ENCODE measurements around the gene NFIA. TPM values are rescaled to one million over a fixed set of nuclear protein-coding genes. Genes with fewer than 3 reads are reported as not detected.

NFIA gene
- total and polyA plus RNA-seq, 10 of the 15 experiments (the other 5 are each of a cell fraction or from before 2014, with no cell fraction given) = 0.10 to 0.16 TPM; not detected in 8

DNA sequence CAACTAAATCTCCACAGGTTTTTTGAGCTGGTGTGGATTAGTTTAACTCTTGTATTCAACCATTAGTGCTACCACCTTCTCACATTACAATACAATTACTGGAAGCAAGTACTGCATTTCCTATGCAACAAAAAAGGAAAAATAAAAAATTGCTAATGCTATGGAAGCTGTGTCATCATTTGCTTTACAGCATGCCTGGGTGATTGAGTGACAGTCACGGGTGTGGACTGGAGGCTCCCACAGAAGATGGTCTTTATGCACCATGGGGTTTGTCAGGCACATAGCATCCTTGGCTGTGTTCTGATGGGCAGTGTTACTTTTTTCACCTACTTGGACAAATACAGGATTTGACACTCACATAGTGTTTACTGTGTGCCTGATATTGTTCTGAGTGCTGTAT, 380.3 kb downstream of the NFIA start:
- RAD21 ChIA-PET (ENCODE audit: unreplicated experiment) = no interaction called here
- Histone ChIP-seq H3K4me2 (ENCODE audit: control insufficient read depth, insufficient read depth) (no peak overlapping the region), H3K4me3 (no peak overlapping the region), H3K9me3 (replicated peaks; ENCODE audit: control insufficient read depth, insufficient read depth, low read length) (no peaks in the 10 kb centered on the region), H3K36me3 (ENCODE audit: control insufficient read depth in 2 of 2, insufficient read depth in 2 of 2, low read length in 1 of 2) (no peaks in the 10 kb centered on the region), H2AFZ (ENCODE audit: control insufficient read depth, low read depth, low read length) (no peak overlapping the region), H3K27me3 (replicated peaks in 1 of 2; ENCODE audit: control insufficient read depth in 2 of 2, insufficient read depth in 2 of 2, low read length in 1 of 2) (no peaks in the 10 kb centered on the region; a peak in 1 of 4 replicates), H3K4me1 (ENCODE audit: control insufficient read depth, insufficient read depth, low read length) (no peaks in the 10 kb centered on the region), H4K20me1 (ENCODE audit: control insufficient read depth, insufficient read depth) (no peaks in the 10 kb centered on the region), H3K27ac (ENCODE audit: control insufficient read depth, insufficient read depth) (no peak overlapping the region), H3K79me2 (ENCODE audit: control insufficient read depth, insufficient read depth, low read length) (no peaks in the 10 kb centered on the region), H3K9ac (ENCODE audit: control insufficient read depth, insufficient read depth, low read length) (no peak overlapping the region)
- FAIRE-seq (no peak), ATAC-seq (no peak), DNase-seq (ENCODE audit: low read depth, low spot score) (no peak)
- no TSS peak for BruUV-seq (replicated peaks)
- 0% methylated on average over 1 of the region's 1 CpG for WGBS (ENCODE audit: insufficient coverage, insufficient replicate concordance, low lambda C conversion rate, missing lambda C conversion rate)
- in situ Hi-C loops (cut with MboI) (no loop called here), intact Hi-C loops (cut with micrococcal nuclease; ENCODE audit: unreplicated experiment) (no loop called here)
- SMC1A ChIA-PET (ENCODE audit: uncharacterized antibody, unreplicated experiment) = interaction anchor here (2.2 kb wide), 1 partner anchor 11 kb away, joined by 6 read pairs; no protein-coding TSS in a partner anchor
- CTCF ChIA-PET = interaction anchor here (1.5 to 1.6 kb wide), 2 partner anchors 9 to 11 kb away, joined by 3 to 5 read pairs; no protein-coding TSS in a partner anchor
- POLR2A ChIA-PET = no interaction called here
- TF ChIP-seq TCF3 (IDR thresholded peaks at IDR 0.05; ENCODE audit: borderline replicate concordance, insufficient read depth, low read depth, low read length) = no peak
- TF ChIP-seq, protein P1, sequence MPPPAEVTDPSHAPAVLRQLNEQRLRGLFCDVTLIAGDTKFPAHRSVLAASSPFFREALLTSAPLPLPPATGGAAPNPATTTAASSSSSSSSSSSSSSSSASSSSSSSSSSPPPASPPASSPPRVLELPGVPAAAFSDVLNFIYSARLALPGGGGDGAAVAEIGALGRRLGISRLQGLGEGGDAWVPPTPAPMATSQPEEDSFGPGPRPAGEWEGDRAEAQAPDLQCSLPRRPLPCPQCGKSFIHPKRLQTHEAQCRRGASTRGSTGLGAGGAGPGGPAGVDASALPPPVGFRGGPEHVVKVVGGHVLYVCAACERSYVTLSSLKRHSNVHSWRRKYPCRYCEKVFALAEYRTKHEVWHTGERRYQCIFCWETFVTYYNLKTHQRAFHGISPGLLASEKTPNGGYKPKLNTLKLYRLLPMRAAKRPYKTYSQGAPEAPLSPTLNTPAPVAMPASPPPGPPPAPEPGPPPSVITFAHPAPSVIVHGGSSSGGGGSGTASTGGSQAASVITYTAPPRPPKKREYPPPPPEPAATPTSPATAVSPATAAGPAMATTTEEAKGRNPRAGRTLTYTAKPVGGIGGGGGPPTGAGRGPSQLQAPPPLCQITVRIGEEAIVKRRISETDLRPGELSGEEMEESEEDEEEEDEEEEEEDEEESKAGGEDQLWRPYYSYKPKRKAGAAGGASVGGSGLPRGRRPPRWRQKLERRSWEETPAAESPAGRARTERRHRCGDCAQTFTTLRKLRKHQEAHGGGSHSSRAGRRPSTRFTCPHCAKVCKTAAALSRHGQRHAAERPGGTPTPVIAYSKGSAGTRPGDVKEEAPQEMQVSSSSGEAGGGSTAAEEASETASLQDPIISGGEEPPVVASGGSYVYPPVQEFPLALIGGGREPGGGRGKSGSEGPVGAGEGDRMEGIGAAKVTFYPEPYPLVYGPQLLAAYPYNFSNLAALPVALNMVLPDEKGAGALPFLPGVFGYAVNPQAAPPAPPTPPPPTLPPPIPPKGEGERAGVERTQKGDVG (CRISPR knock-in tag; IDR thresholded peaks at IDR 0.05) = no peak
- TF ChIP-seq, protein P2, sequence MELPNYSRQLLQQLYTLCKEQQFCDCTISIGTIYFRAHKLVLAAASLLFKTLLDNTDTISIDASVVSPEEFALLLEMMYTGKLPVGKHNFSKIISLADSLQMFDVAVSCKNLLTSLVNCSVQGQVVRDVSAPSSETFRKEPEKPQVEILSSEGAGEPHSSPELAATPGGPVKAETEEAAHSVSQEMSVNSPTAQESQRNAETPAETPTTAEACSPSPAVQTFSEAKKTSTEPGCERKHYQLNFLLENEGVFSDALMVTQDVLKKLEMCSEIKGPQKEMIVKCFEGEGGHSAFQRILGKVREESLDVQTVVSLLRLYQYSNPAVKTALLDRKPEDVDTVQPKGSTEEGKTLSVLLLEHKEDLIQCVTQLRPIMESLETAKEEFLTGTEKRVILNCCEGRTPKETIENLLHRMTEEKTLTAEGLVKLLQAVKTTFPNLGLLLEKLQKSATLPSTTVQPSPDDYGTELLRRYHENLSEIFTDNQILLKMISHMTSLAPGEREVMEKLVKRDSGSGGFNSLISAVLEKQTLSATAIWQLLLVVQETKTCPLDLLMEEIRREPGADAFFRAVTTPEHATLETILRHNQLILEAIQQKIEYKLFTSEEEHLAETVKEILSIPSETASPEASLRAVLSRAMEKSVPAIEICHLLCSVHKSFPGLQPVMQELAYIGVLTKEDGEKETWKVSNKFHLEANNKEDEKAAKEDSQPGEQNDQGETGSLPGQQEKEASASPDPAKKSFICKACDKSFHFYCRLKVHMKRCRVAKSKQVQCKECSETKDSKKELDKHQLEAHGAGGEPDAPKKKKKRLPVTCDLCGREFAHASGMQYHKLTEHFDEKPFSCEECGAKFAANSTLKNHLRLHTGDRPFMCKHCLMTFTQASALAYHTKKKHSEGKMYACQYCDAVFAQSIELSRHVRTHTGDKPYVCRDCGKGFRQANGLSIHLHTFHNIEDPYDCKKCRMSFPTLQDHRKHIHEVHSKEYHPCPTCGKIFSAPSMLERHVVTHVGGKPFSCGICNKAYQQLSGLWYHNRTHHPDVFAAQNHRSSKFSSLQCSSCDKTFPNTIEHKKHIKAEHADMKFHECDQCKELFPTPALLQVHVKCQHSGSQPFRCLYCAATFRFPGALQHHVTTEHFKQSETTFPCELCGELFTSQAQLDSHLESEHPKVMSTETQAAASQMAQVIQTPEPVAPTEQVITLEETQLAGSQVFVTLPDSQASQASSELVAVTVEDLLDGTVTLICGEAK (IDR thresholded peaks at IDR 0.05; ENCODE audit: borderline replicate concordance) = no peak
- no peak for TF ChIP-seq BRCA1 (IDR thresholded peaks at IDR 0.05; ENCODE audit: low read depth, low read length)
- TF ChIP-seq SMARCA5 (IDR thresholded peaks at IDR 0.05) = no peak
- TF ChIP-seq MXI1 (IDR thresholded peaks at IDR 0.05; ENCODE audit: low read depth, low read length) = no peak
- TF ChIP-seq, protein P3, sequence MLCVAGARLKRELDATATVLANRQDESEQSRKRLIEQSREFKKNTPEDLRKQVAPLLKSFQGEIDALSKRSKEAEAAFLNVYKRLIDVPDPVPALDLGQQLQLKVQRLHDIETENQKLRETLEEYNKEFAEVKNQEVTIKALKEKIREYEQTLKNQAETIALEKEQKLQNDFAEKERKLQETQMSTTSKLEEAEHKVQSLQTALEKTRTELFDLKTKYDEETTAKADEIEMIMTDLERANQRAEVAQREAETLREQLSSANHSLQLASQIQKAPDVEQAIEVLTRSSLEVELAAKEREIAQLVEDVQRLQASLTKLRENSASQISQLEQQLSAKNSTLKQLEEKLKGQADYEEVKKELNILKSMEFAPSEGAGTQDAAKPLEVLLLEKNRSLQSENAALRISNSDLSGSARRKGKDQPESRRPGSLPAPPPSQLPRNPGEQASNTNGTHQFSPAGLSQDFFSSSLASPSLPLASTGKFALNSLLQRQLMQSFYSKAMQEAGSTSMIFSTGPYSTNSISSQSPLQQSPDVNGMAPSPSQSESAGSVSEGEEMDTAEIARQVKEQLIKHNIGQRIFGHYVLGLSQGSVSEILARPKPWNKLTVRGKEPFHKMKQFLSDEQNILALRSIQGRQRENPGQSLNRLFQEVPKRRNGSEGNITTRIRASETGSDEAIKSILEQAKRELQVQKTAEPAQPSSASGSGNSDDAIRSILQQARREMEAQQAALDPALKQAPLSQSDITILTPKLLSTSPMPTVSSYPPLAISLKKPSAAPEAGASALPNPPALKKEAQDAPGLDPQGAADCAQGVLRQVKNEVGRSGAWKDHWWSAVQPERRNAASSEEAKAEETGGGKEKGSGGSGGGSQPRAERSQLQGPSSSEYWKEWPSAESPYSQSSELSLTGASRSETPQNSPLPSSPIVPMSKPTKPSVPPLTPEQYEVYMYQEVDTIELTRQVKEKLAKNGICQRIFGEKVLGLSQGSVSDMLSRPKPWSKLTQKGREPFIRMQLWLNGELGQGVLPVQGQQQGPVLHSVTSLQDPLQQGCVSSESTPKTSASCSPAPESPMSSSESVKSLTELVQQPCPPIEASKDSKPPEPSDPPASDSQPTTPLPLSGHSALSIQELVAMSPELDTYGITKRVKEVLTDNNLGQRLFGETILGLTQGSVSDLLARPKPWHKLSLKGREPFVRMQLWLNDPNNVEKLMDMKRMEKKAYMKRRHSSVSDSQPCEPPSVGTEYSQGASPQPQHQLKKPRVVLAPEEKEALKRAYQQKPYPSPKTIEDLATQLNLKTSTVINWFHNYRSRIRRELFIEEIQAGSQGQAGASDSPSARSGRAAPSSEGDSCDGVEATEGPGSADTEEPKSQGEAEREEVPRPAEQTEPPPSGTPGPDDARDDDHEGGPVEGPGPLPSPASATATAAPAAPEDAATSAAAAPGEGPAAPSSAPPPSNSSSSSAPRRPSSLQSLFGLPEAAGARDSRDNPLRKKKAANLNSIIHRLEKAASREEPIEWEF (IDR thresholded peaks at IDR 0.05; ENCODE audit: insufficient replicate concordance, low read depth, low read length) = no peak
- TF ChIP-seq POLR2AphosphoS2 (IDR thresholded peaks at IDR 0.05; ENCODE audit: low read depth, low read length) = no peak
- no peak for TF ChIP-seq ZNF217 (IDR thresholded peaks at IDR 0.05)
- TF ChIP-seq TAF1 (IDR thresholded peaks at IDR 0.05; ENCODE audit: borderline replicate concordance, low read depth, low read length) = no peak
- no peak for TF ChIP-seq MYB (IDR thresholded peaks at IDR 0.05; ENCODE audit: borderline replicate concordance, low read depth, low read length)

All from GM12878 (cell line).